OCI-M2 (cell line): ENCODE measurements around the gene NDUFS8.

Source experiments
- DNase-seq: peaks from one replicate; lab custom pipeline; 2025; ENCODE audit not compliant: unreplicated experiment; lab: John Stamatoyannopoulos, UW

NDUFS8 gene

DNA sequence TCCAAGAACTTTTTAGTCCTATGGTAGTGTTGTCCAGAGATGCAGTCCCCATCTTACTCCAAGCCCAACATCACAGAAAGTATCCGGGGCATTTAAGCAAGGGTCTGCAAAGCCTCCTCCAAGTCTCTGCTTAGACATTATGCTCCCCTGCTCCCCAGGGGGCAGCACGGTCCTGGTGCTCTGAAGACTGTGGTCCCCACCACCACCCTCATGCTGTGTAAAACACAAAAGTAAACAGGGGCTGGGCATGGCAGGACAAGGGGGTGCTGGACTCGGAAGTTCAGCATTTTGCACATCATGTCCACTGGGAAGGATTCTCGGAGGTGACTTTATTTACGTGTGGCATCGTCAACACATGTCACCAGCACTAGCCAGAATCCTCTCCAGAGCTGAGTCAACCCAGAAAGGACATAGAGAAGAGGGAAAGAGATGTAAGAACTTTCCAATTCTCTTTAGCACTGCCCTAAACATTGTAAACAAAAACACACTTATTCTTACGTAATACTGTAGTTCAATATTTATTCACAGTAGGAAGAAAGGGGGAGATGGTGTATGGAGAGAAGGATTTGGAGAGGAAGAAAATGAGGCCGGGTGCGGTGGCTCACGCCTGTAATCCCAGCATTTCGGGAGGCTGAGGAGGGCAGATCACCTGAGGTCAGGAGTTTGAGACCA lies 46.0 kb downstream of the NDUFS8 start:
- no peak for DNase-seq

DNA sequence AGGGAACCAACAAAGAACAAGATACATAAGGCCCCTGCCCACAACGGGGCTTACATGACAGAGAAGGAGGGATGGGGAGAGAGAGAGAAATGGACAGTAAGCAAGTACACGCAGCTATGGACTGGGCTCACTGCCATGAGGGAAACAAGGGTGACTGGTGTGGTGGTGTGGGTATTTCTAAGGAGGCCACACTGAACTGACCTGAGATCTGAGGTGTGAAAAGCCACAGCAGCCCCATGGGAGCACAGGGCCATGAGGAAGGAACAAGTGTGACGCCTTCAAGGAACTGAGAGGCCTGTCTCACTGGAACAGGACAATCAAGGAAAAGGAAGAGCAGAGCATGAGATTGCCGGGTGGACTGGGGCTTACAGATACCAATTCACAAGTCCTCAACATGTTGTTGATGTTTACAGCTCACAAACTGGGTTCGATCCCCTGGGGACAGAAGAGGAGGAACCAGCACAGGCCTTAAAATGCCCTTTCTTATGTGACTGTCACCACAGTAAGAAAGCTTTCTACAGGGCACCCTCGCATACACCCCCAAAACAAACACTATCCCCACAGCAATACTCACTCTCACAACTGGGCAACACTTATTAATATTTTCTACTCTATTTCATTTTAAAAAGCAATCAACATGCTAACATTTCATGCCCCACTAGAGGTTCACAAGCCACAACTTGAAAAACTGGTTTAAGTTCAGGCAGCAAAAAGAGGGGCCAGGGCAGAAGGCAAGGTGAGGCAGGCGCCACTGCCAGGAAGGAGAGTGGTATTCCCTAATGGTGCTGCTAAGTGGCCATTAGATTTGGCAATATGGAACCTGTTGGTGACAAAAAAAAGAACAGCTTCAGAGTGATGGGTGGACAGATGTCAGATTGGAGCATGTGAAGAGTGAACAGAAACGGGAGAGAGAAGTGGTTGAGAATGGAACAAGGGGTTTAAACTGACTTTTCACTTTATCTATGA lies 47.4 kb downstream of the NDUFS8 start:
- DNase-seq, result no peak

GRCh38 chr11:68080860-68081259 lies 50.4 kb downstream of the NDUFS8 start:
- no peak for DNase-seq

GRCh38 chr11:68081691-68082090 lies 51.2 kb downstream of the NDUFS8 start:
- no peak for DNase-seq

DNA sequence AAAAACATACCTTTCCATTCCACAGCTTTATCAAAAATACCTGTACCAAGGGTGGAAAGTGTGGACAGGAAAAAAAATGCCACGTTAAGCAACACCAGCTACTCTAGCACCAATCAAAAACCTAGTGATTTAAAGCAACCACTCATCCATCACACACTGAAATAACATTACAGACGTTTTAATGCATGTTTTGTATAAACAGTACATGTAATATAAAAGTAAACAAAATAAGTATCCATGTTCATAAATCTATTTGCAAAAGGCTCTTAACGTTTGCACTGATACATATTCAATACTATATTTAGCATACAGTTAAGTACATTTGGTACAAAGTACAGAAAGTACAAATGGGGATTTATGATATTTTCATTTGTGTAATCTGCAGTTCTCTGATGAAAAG lies 52.0 kb downstream of the NDUFS8 start:
- DNase-seq, result no peak

GRCh38 chr11:68083517-68083916 lies 53.0 kb downstream of the NDUFS8 start:
- no peak for DNase-seq
